GM18499 (cell line): ENCODE data around the gene RNF183.

ENCODE experiments used
- ATAC-seq: cut with Tn5 transposase; IDR thresholded peaks from one replicate; pipeline ENCODE4 v1.9.1; 2021; ENCODE audit warnings: moderate number of reproducible peaks; ENCODE audit not compliant: insufficient read depth, unreplicated experiment

Gene RNF183

GRCh38 chr9:113302792-113303418 is at the start of gene RNF183:
RNF183 (minus strand) TSS chr9:113303376; CDS start chr9:113298184, 5,192 bp downstream.
- no peak for ATAC-seq

- ATAC-seq, result no peak
Observed at GRCh38 chr9:113352411-113352810, 49.2 kb upstream of the RNF183 start.

GRCh38 chr9:113352006-113352405 is 48.8 kb upstream of the RNF183 start:
- no peak for ATAC-seq

GRCh38 chr9:113350937-113351336 is 47.8 kb upstream of the RNF183 start:
- ATAC-seq, result no peak

- ATAC-seq, result no peak
Observed at GRCh38 chr9:113350107-113350661, 47.0 kb upstream of the RNF183 start.

GRCh38 chr9:113349445-113350094 is 46.4 kb upstream of the RNF183 start, which contains the start of gene BSPRY:
BSPRY (plus strand) TSS chr9:113349541; CDS start chr9:113349580, 39 bp downstream.
- ATAC-seq, result no peak

GRCh38 chr9:113349066-113349444 is 45.9 kb upstream of the RNF183 start:
- no peak for ATAC-seq

- no peak for ATAC-seq
Observed at GRCh38 chr9:113348437-113348836, 45.3 kb upstream of the RNF183 start.

- ATAC-seq, result no peak
Observed at GRCh38 chr9:113345671-113346070, 42.5 kb upstream of the RNF183 start.

- no peak for ATAC-seq
Observed at GRCh38 chr9:113345190-113345589, 42.0 kb upstream of the RNF183 start.

- ATAC-seq, result no peak
Observed at GRCh38 chr9:113343732-113344231, 40.6 kb upstream of the RNF183 start.

GRCh38 chr9:113341712-113342410 is 38.7 kb upstream of the RNF183 start:
- ATAC-seq, result no peak

- ATAC-seq, result peak; percentile 71
Observed at GRCh38 chr9:113340011-113340699, 37.0 kb upstream of the RNF183 start, which contains the start of gene WDR31. WDR31 (minus strand) TSS chr9:113340275; CDS start chr9:113332022, 8,253 bp downstream.

GRCh38 chr9:113337714-113338113 is 34.5 kb upstream of the RNF183 start:
- no peak for ATAC-seq

- no peak for ATAC-seq
Observed at GRCh38 chr9:113331780-113332179, 28.6 kb upstream of the RNF183 start.

GRCh38 chr9:113328045-113328782 is 25.0 kb upstream of the RNF183 start:
- ATAC-seq, result no peak

- no peak for ATAC-seq
Observed at GRCh38 chr9:113326230-113326629, 23.1 kb upstream of the RNF183 start.

- no peak for ATAC-seq
Observed at GRCh38 chr9:113322671-113323070, 19.5 kb upstream of the RNF183 start.

- no peak for ATAC-seq
Observed at GRCh38 chr9:113320051-113320450, 16.9 kb upstream of the RNF183 start.

- no peak for ATAC-seq
Observed at GRCh38 chr9:113319054-113319453, 15.9 kb upstream of the RNF183 start.
